Activated T-helper 1 cell treated with Interleukin-2 at 50 U/mL for 16 hours (primary cell): ENCODE data around the gene NFAM1.

ENCODE experiments used
- DNase-seq: peaks from one replicate; pipeline ENCODE4 v3.0.0-alpha.2; 2020; ENCODE audit warnings: low read depth

NFAM1 gene

GRCh38 chr22:42358643-42359558, 73.3 kb downstream of the NFAM1 start:
- no peak for DNase-seq

GRCh38 chr22:42357634-42358296, 74.4 kb downstream of the NFAM1 start:
- DNase-seq = no peak

- no peak for DNase-seq
Measured at GRCh38 chr22:42357221-42357620, 75.0 kb downstream of the NFAM1 start.

- DNase-seq = no peak
Measured at GRCh38 chr22:42356533-42356932, 75.7 kb downstream of the NFAM1 start.

- no peak for DNase-seq
Measured at GRCh38 chr22:42353883-42354727, 78.1 kb downstream of the NFAM1 start.

- DNase-seq = no peak
Measured at GRCh38 chr22:42350373-42350772, 81.8 kb downstream of the NFAM1 start.

GRCh38 chr22:42347281-42347824, 84.8 kb downstream of the NFAM1 start:
- DNase-seq = no peak

GRCh38 chr22:42346722-42347121, 85.5 kb downstream of the NFAM1 start:
- DNase-seq = no peak

- no peak for DNase-seq
Measured at GRCh38 chr22:42345458-42345857, 86.7 kb downstream of the NFAM1 start.

GRCh38 chr22:42344361-42344905, 87.8 kb downstream of the NFAM1 start:
- no peak for DNase-seq

GRCh38 chr22:42343531-42344081, 88.6 kb downstream of the NFAM1 start:
- no peak for DNase-seq

- no peak for DNase-seq
Measured at GRCh38 chr22:42343121-42343454, 89.1 kb downstream of the NFAM1 start.

- no peak for DNase-seq
Measured at GRCh38 chr22:42342426-42343120, 89.6 kb downstream of the NFAM1 start.

- DNase-seq = no peak
Measured at GRCh38 chr22:42341779-42342178, 90.4 kb downstream of the NFAM1 start.

- no peak for DNase-seq
Measured at GRCh38 chr22:42340829-42341383, 91.3 kb downstream of the NFAM1 start.

GRCh38 chr22:42340150-42340549, 92.1 kb downstream of the NFAM1 start:
- no peak for DNase-seq

GRCh38 chr22:42338479-42338878, 93.7 kb downstream of the NFAM1 start:
- no peak for DNase-seq

GRCh38 chr22:42337356-42337755, 94.8 kb downstream of the NFAM1 start:
- no peak for DNase-seq

GRCh38 chr22:42336527-42337227, 95.5 kb downstream of the NFAM1 start:
- DNase-seq = no peak

- DNase-seq = no peak
Measured at GRCh38 chr22:42335839-42336378, 96.3 kb downstream of the NFAM1 start.
